Mesenteric fat pad (tissue), 1 donor: Measurements from ENCODE around the gene PLA2G4F. TPM values are rescaled to one million over a fixed set of nuclear protein-coding genes. Genes with fewer than 3 reads are reported as not detected.

ENCODE experiments used
- DNase-seq: peaks from one replicate; pipeline ENCODE4 v3.0.0-alpha.2; 2020; ENCODE audit warnings: low spot score
- total RNA-seq: library from RNA; stranded (reverse); fragmentation: NEBNext Ultra II Directional; extraction: Animal tissue kit (Norgen Biotek cat#: 25700); gene quantifications from one replicate; pipeline ENCODE4 v1.2.1, GENCODE V29; 2021
- donor health status: DM: yes; HTN: yes; CAD: no.

PLA2G4F gene
- total RNA-seq, 1 donor from 2014 or later: not detected

DNA sequence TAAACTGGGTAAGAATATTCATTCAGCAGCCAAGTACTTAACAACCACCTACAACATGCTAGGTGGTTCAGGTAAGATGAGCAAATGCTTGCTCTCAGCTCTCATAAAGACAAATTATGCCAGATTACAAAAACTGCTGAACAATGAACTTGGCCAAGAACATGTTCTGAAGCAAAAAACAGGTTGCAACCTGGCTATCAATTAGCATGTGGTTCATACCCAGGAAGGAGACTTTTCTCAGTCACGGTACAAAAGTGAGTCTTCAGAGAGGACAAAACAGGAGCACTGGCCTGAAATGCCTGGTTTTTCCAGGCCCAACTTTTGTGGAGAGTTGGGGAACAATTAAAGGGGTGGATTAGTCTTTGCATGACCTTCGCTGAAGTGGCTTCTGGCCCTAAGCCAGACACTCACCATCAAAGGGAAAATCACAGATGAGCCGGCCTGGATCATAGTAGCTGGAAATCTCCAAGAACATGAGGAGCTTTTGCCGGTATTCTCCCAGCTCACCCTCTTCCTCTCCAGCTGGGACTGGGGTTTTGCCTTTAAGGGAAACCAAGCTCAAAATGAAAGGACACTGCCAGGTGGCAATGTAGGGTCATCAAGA lies 7.6 kb upstream of the PLA2G4F start:
- DNase-seq: peak; percentile 57

DNA sequence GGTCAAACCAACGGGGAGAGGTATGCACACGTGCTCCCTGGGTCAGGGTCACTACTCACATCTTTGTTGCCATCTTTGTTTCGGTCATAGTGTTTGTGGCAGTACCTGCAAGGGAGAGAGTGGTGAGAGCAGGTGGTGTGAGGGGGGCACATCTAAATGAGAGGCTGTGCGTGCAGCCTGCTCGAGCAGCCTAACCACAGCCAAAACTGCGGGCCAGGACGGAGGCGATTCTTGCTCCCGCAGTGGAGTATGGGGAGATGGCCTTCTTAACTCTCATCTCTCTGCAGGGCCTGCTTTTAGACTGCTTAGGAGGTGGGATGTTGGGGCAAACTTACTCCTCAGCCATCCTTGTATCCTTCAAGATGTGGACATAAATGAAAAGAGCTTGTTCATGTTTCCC lies 6.9 kb upstream of the PLA2G4F start:
- peak; percentile 69 for DNase-seq

DNA sequence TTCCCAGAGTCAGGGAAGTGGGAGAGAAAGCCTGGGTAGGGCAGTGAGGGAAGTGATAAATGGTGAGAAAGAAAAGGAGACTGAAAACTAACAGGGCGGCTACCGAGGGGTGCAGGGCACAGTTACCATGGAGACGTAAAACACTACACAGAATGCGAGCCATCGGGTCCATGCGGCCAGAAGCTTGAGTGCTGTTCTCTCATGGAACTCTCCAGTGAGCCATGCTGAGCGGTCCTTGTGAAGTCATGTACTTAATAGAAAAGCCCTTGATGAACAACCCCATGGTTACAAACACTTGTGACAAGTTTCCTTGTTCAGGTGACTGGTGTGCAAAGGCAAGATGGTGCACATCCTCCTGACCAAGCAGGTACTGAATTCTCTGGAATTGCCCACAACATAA lies 3.7 kb upstream of the PLA2G4F start:
- peak; percentile 77 for DNase-seq

DNA sequence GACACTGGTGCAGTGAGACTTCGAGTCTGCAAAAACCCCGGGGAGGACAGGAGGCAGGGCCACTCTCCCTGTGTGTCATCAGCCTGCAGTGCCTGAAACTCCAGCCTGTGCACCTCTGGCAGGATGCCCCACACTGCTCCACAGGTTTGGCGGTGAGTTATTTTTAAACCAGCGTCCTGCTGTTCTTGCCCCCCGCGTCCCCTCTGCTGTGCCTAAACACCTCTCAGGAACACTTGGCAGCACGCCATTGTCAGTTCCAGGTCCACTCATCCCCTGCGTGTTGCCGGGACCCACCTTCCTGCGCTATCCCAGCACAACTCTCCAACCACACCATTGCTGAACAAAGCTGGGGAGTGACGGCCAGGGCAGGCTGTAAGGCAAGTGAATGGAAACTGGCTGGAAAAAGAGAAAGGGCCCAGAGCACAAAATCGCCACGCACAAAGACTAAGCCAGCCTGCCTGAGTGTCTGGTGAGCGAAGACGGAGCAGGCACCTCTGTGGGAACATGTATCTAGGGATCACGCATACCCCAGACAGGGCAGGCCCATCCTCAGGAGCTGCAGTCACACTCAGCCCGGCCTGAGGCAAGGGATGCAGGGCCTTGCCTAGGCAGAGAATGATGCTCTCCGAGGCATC lies 3.1 kb upstream of the PLA2G4F start:
- peak; percentile 79 for DNase-seq

DNA sequence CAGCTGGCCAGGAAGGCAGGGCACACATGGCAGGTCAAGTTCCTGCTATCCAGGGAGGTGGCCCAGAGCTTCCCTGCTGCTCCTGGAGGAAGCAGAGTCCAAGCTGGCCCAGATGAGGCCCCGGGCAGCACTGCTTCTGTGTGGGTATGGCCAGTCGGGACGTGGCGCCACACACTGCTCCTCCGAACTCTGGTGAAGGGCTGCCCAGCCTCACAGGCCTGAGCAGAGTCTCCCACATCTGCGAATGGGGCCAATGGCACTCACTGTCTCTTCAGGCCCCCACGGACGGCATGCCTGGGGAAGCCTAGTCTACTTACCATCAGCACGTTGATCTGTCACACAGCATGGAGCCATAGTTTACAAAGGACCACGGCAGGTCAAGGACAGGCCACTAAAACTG lies 2.5 kb upstream of the PLA2G4F start:
- DNase-seq: peak; percentile 57

DNA sequence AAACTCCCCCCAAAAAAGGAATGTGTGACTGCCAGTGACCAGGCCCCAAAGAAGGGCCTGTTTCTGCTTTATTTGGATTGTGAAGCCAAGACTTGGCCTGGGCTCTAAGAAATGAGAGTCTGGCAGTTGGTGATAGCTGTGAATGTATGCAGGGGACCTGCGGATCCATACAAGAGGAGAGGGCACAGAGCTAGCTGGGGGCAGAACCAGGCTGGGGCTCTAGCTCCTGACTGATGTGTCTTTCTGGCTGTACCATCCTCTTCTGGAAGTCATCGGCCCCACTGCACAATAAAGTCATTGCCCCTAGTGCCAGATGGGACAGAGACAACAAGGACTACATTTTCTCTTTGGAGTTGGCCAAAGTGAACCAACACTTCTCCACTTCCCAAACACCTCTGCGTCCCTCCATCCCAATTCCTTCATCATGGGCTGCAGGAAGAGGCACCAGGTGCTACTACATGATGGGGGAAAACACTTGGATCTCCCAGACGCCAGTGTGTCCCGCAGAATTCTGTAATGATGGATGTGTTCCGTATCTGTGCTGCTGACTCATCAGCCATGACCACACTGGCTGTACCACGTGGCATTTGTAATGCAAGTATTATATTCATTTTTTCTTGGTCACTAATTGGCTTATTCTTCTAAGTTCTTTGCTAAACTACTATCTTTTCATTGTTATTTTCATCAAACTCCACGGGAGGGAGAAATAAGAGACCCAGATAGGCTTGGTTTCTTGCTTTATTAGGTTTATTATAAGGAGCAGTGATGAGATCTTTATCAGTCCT lies 1.7 kb upstream of the PLA2G4F start:
- peak; percentile 62 for DNase-seq

DNA sequence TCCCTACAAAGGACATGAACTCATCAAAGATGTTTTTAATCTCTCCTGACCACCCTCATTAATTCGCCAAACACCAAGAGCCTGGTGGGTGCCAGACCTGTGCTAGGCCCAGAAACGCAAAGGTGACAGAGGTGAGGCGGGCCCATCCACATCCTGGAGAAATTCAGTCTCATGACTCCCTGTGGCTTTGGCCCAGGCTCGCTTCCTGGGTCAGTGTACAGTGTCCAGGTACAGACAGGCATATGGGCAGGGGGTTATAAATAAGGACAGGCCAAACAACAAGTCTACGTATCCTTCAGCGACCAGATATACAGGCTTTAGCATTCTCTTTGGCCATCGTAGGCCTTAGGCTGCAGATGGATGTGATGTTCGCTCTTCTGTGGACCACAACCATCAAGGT lies 945 bp upstream of the PLA2G4F start:
- peak; percentile 45 for DNase-seq

DNA sequence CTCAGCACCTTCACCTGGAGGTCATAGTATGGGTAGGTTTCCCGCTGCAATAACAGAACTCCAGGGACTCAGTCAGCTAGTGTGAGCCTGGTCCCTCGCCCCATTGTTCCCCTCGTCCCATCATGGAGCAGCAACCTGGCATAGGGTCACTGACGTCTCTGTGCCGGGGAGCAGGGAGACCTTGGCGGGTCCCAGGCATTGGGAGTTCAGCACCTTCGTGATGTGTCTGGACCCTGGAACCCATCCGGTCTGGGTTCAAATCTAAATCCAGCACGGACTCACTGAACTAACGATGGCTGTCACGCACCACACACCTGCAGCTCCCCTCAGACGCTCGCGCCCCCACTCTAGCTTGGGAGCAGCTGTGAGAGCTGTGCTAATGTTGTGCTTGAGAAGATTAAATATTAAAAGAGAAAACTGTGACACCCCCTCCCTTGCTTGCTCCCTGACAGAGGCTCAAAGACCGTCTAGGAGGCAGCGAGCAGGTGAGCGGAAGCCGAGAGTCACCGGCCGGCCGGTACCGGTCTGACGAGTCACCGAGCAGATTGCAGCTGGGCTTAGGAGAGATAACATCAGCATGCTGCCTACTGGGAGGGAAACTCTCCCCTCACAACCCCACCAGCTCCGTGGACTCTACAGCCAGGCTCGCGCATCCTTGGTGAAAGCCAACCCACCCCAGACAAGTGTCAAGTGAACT lies 742 bp downstream of the PLA2G4F start:
- DNase-seq: peak; percentile 86

DNA sequence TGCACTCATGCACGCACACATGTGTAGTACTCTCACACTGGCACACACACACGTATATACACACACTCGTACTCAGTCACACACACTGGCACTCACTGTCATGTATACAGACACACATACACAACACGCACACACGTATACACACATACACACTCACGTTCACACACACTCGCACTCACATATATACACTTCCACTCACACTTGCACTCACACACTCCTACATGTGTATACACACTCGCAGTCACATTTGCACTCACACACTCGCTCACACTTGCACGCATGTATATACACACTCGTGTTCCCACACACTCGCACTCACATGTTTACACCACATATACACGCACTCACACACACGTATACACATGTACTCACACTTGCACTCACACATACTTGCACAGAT lies 1.5 kb downstream of the PLA2G4F start:
- DNase-seq: no peak

DNA sequence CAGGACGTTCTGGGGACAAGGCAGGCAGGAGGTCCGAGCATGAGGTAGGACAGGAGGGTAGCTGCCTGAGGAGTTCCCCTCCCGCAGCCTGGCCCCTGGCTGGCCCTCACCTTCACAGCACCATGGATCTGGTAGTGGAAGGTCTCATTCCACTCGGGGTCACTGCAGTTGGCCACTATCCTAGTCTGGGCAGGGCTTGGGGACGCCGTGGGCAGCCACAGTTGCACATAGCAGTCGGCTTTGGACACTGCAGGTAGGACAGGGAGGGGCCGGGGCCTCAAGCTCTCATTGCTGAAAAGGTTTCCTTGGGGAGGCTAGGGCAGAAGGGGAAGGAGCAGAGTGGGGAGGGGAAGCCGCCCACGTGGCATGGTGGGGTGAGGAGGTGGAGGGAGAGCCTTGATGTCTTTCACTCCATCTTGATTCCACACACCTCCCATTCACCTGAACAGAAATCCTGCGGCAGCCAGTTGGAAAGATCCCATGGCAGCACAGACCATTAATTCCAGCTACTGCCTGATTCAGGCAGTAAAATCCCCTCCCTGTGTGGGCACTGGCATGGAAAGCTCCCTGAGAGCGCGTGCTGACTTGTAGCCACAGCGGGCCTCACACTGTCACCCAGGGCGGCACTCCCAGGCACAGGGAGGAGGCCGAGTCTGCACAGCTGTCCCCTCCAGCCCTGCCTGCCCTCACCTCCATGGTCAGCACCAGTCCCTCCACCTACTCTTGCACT lies 2.1 kb downstream of the PLA2G4F start:
- DNase-seq: peak; percentile 65

DNA sequence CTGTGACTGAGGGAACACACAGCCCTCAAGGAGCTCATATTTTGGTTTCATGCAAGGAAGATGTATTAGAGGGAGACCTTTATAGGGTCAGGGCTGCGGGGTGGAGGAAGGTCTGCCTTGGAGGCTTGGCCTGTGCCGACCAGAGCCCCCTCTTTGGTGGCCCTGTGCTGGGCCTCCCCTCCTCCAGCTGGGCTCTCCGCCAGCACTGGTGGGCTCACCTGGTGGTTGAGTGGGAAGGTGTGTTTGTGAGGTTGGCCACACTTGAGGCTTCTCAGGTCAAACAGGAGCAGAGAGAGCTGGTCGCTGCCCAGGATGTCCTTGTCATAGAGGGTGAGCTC lies 2.6 kb downstream of the PLA2G4F start:
- peak; percentile 69 for DNase-seq

DNA sequence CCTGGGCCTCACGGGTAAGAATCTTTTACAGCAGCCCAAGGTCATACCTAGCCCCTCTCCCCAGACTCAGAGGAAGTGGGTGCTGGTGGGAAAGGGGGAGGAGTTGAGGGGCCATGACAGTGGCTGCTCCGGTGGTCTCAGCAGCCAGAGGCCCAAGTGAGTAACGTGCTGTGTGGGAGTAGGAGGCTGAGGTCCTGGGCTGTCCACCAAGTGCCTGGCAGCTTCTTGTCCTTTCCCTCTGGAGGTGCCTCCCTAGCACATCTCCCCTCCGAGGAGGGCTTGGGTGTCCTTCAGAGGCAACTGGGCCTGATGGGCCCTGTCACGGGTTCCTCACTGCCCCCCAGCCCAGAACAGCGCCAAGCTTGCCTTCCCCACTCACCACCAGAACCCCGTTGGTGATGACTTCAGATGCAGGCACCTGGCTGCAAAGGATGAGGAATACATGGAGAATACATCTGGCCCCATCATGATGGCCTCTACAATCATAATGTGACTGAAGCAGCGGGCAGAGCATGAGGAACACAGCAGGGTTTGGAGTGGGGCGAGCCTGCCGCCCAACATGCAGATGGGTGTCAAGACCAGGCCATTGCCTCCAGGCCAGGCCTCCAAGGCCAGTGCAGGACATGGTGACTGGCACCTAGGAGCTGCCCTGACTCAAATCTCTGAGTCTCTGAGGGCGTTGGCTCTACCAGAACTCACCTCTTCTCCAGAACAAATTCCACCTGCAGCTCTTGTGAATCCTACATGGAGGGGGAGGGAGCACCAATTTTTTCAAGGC lies 3.3 kb downstream of the PLA2G4F start:
- peak; percentile 55 for DNase-seq

DNA sequence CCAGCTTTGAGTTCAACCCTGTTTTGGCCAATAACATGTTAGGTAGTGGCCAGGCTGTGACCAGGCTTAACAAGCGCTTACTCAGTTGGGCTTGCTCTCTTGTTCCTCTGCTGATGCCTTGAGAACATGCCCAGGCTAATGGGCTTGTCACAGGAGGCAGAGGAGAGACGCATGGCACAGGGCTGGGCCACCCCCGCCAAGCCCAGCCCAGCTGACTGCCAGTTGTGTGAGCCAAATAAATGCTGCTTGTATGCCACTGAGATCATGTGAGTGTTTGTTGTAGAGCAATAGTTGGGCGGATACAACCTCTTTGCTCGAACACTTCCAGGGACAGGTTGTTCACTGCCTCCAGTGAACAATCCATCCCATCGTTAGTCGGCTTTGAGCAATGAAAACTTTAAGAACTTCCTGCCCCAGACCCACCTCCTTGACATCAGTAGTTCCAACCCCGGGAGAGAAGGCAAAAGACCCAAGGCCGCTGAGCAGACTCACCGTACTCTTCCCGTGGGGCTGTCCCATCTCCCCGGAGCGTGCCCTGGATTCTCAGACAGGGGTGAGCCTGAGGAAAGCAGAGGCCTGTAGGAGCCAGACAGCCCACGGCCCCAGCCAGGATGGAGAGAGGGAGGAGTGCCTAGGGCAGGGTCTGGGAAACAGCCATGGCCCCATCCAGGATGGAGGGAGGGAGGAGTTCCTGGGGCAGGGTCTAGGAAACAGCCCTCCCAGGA lies 4.1 kb downstream of the PLA2G4F start:
- DNase-seq: peak; percentile 81

DNA sequence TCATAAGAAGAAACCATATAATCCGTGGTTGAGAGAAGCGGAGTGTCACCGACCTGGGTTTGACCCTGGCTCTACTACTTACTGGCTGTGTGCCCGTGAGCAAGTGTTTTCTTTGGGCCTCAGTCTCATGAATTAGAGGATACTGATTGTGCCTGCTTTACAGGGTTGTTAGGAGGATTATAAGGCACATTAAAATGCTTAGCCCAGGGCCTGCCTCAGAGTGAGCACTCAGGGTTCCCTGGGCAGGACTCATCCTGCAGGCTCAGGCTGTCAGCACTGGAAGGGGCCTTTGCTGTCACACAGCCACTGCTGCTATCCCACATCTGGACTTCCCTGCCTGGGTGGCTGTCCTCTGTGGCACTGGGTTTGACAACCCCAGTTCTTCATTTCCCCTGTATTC lies 4.7 kb downstream of the PLA2G4F start:
- peak; percentile 41 for DNase-seq

DNA sequence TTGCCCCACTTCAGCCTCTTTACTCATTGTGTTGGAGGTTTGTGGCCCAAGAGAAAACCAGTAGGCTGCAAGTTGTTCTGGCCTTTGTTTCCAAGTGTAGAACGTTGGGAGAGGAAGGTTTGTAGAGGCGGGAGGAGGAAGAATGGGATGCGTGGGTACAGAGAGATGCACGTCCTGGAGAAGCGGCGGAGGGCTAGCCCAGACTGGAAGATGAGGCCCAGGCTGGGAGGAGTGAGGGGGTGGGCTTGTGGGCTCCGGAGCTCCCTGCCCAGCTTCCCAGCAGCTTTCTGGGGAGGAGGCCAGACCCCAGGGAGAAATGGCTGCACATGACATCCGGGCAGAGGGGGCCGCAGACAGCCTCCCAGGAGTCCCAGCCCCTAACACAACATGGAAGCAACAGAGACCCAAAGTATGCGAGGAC lies 5.3 kb downstream of the PLA2G4F start:
- DNase-seq: peak; percentile 64

DNA sequence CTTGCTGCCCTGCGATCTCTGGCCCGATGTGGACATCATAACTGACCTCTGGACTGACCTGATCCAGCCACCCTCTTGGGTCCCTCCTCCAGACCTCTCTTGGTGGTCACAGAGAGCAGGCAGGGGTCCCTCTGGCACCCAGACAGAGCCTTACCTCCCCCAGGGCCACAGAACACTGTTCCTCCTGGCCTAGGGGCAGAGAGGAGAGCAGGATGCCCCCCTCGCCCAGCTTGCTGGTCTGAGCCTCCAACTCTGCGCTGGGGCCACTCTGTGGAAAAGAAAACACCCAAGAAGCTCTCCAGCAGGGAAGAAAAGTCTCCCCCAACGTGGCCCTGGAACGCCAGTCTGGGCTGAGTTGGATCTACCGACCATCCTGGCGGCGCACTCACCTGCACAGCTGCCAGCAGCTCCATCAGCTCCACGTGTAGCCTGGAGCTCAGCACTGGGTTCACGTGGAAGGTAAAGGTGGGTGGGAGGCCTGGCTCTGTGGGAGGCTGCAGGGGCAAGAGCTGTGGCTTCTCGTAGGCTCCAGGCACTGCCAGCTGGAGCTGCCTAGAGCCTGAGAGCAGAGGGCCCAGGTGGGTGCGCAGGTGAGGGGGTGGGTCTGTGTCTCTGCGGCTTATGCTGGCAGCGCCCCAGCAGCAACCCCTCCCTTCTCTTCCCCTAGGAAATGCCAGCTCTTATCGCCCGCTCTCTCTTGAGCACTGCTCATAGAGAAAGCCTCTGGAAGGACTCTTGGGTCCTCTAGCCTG lies 6.0 kb downstream of the PLA2G4F start:
- peak; percentile 69 for DNase-seq

DNA sequence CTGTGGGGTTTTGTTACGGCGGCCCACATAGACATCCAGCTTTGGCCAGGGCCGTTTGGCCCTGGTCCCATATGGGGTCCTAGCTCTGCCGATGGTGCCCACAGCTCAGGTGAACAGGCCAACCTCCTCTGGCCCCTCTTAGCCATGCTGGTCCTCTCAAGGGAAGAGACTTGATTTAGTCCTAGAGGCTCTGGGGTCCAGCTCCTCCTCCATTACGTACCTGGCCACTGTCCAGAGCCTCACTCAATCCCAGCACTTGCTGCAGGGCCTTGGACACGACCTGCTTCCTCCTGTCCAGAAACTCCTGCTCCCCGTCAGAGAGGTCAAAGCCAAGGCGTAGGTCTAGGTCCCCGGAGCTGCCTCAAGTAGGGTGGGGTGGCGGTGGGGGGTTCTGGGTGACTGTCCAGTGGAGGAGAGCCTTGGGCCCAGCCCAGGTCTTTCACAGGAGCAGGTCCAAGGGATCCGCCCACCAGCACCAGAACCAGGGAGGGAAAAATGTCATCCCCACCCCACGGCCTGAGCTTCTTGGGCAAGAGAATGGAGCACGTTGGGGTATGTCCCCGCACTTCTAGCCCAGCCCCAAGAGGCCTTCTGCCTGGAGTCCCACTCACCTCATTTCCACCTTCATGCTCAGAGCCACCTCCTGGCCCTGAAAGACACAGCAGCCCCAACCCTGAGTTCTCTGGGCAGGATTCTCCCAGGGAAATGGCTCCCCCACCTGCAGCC lies 6.8 kb downstream of the PLA2G4F start:
- DNase-seq: peak; percentile 88

DNA sequence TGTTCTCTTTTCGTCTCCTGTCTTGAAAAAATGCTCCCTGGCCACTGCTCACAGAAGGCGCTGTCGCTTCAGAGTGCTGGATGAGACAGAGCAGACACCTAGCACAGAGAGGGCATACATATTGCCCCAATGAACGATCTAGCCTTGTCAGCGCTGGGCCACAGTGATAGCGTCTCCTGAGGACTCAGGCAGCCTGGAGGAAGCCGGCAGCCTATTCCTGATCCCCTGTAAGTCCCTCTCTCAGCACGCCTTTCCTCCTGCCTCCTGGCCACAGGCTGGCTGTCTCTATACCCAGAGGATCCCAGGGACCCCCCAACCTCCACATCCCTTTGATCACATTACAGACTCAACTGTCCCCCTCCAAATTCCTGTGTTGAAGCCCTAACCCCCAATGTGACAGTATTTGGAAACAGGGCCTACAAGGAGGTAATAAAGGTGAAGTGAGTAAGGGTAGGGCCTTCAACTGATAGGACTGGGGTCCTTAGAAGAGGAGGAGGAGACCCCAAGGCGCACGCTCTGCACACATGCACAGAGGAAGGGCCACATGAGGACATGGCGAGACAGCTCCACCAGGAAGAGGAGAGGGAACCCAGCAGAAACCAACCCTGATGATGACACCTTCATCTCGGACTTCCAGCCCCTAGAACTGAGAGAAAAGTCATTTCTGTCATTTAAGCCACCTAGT lies 7.5 kb downstream of the PLA2G4F start:
- DNase-seq: peak; percentile 80
